Ovary (tissue), 9 donors: ENCODE measurements around the gene HOXC9. TPM values are rescaled to one million over a fixed set of nuclear protein-coding genes. Genes with fewer than 3 reads are reported as not detected.

Experiments
- DNase-seq, 5 donors: peaks; one replicate each; pipeline ENCODE4 v3.0.0-alpha.2; 2019 to 2020
- H3K27ac ChIP-seq, 2 donors: fragments of 200-600 bp; one replicate each; pipeline versions ENCODE4 v1.5.1 to v1.8.0; 2019 to 2022
- H3K27me3 ChIP-seq: fragments of 200-600 bp; one replicate; pipeline ENCODE4 v1.8.0; 2022
- H3K36me3 ChIP-seq: fragments of 200-600 bp; sonication (generic); one replicate; pipeline ENCODE4 v1.5.1; 2019
- H3K4me1 ChIP-seq: one replicate; pipeline ENCODE4 v1.8.1; 2013; ENCODE audit warnings: mild to moderate bottlenecking, moderate library complexity; ENCODE audit not compliant: insufficient read depth
- H3K4me3 ChIP-seq: fragments of 200-600 bp; sonication (generic); one replicate; pipeline ENCODE4 v1.5.1; 2017
- H3K9me3 ChIP-seq, 2 donors: fragments of 200-600 bp in 1 of 2; sonication (generic) in 1 of 2; one replicate each; pipeline versions ENCODE4 v1.5.1 to v1.8.1; 2013 to 2019; ENCODE audit warnings: mild to moderate bottlenecking in 1 of 2, moderate library complexity in 1 of 2
- CTCF ChIP-seq, 3 donors: fragments of 450-650 bp in 2 of 3; fragments of 200-600 bp in 1 of 3; IDR thresholded peaks; one replicate each; pipeline versions ENCODE4 v1.5.1 to v1.8.0; 2016 to 2022; ENCODE audit warnings: antibody characterized with exemption in 3 of 3, mild to moderate bottlenecking in 1 of 3
- EP300 ChIP-seq: sonication (generic); formaldehyde crosslinking; IDR thresholded peaks from one replicate; pipeline ENCODE4 v1.6.1; 2017; ENCODE audit warnings: antibody characterized with exemption
- POLR2A ChIP-seq: fragments of 450-650 bp; IDR thresholded peaks from one replicate; pipeline ENCODE4 v1.6.1; 2017; ENCODE audit warnings: antibody characterized with exemption, mild to moderate bottlenecking, moderate library complexity
- WGBS, 3 donors: extraction: QIAGEN DNeasy Blood & Tissue Kit in 1 of 3; methylation state at CpG; one replicate each; pipeline versions ENCODE4 v1.1.5 to v1.1.7; 2013 to 2017; 5-methylcytosine and 5-hydroxymethylcytosine counted together
- intact Hi-C, 4 donors: fragments of 100-400 bp; cut with DNase I; formaldehyde crosslinking; loops; one replicate each; pipeline versions ENCODE4 v1.11.0 to v1.15.1; 2022 to 2023
- polyA plus RNA-seq, 2 donors: library from polyadenylated mRNA; stranded (reverse); fragments of 200-250 nt in 1 of 2; fragments of 350-450 nt in 1 of 2; fragmentation: Illumina TruSeq in 1 of 2; extraction: RNeasy Lipid Tissue Mini Kit (QIAGEN cat#74804) in 1 of 2; gene quantifications; one replicate each; pipeline ENCODE4 v1.2.3, GENCODE V29; 2013 to 2014
- total RNA-seq, 7 donors: library from RNA; depleted of rRNA in 2 of 7; stranded (reverse); fragments of >200 nt in 2 of 7; fragmentation: NEBNext Ultra II Directional in 3 of 7; extraction: Animal tissue kit (Norgen Biotek cat#: 25700) in 3 of 7; gene quantifications; one replicate each; pipeline versions ENCODE4 v1.1.0 to v1.2.4, GENCODE V29; 2016 to 2023
- donor health status: DM: no; HTN: no; CAD: no; lungs with moderate emphysema.
- donor health status: DM: no; HTN: no; CAD: no.
- donor health status: Bipolar disorder and iron deficiency.
- donor health status: DM: yes; HTN: yes; CAD: no.
- donor health status: DM: no; HTN: no; CAD: no.
- donor health status: DM: yes; HTN: yes; CAD: no.

HOXC9 gene
- total and polyA plus RNA-seq, 9 donors = 0.26 to 15.0 (median 1.9) TPM; not detected in 1

GRCh38 chr12:53988541-53989226, 11.3 kb upstream of the HOXC9 start:
- Histone ChIP-seq H3K4me3 (no peak overlapping the region), H3K27ac (no peak overlapping the region), H3K9me3 (no peaks in the 10 kb centered on the region), H3K27me3 (peaks cover 2% of the 10 kb centered on the region), H3K4me1 (peaks cover 4% of the 10 kb centered on the region), H3K36me3 (no peaks in the 10 kb centered on the region)
- intact Hi-C loops = loop anchor here in 3 of 4 donors (5.0 to 10.0 kb wide), 4 partner anchors 219 to 386 kb away; partner anchors contain the start of gene GPR84 (in 1 of the 3)
- WGBS, 3 donors = 18 to 20% (median 19%) methylated on average over 5 of the region's 5 CpGs
- DNase-seq = no peak
- no peak for TF ChIP-seq CTCF (IDR thresholded peaks at IDR 0.05)
- TF ChIP-seq EP300 = no peak

- H3K27ac ChIP-seq = no peak overlapping the region
- TF ChIP-seq EP300 (no peak), POLR2A (no peak), CTCF (IDR thresholded peaks at IDR 0.05) (no peak)
- H3K27me3 ChIP-seq = peaks cover 2% of the 10 kb centered on the region
- WGBS, 3 donors = 11 to 35% (median 15%) methylated on average over 28 of the region's 28 CpGs
- H3K9me3 ChIP-seq = no peaks in the 10 kb centered on the region
- no peaks in the 10 kb centered on the region for H3K36me3 ChIP-seq
- peaks cover 8% of the 10 kb centered on the region for H3K4me1 ChIP-seq
- peak in 1 of 5 donors; percentile 40 for DNase-seq
- H3K4me3 ChIP-seq = no peak overlapping the region
- intact Hi-C loops = loop anchor here (5.0 to 10.0 kb wide), 5 partner anchors 218 to 385 kb away; partner anchors contain the start of gene GPR84 (in 1 of the 4)
These were observed 10.5 kb upstream of the HOXC9 start for GRCh38 chr12:53989227-53990113.

- H3K27me3 ChIP-seq = peaks cover under 1% of the 10 kb centered on the region
- H3K9me3 ChIP-seq = no peaks in the 10 kb centered on the region
- no peaks in the 10 kb centered on the region for H3K36me3 ChIP-seq
- intact Hi-C loops = loop anchor here in 1 of 4 donors (10.0 kb wide), 1 partner anchor 364 kb away; no protein-coding TSS in a partner anchor
- peak in 1 of 5 donors; percentile 34 for DNase-seq
- no peak overlapping the region for H3K4me3 ChIP-seq
- H3K27ac ChIP-seq = no peak overlapping the region
- H3K4me1 ChIP-seq = peaks cover 8% of the 10 kb centered on the region
- no peak for TF ChIP-seq EP300
- TF ChIP-seq CTCF (IDR thresholded peaks at IDR 0.05) = no peak
- no peak for TF ChIP-seq POLR2A
- WGBS, 3 donors = 9 to 45% (median 13%) methylated on average over 27 of the region's 27 CpGs
These were observed 9.5 kb upstream of the HOXC9 start for GRCh38 chr12:53990311-53991076.

- intact Hi-C loops = loop anchor here in 1 of 4 donors (10.0 kb wide), 1 partner anchor 364 kb away; no protein-coding TSS in a partner anchor
- DNase-seq = no peak
- Histone ChIP-seq H3K9me3 (no peaks in the 10 kb centered on the region), H3K36me3 (no peaks in the 10 kb centered on the region), H3K27me3 (no peaks in the 10 kb centered on the region), H3K4me1 (peaks cover 8% of the 10 kb centered on the region), H3K27ac (no peak overlapping the region), H3K4me3 (no peak overlapping the region)
- TF ChIP-seq EP300 (no peak), CTCF (IDR thresholded peaks at IDR 0.05) (no peak), POLR2A (no peak)
- 8 to 27% (median 18%) methylated on average over 8 of the region's 8 CpGs for WGBS, 3 donors
These were observed 8.9 kb upstream of the HOXC9 start for GRCh38 chr12:53991077-53991460.
